Activated B cell treated with CpG ODN at 0.5 μM for 24 hours (primary cell): ENCODE results near the gene EGFLAM. TPM values are rescaled to one million over a fixed set of nuclear protein-coding genes. Genes with fewer than 3 reads are reported as not detected.

Source experiments
- ATAC-seq: fragments of 200-7000 bp; cut with Tn5 transposase; one replicate; pipeline ENCODE4 v1.10.0; 2021; ENCODE audit warnings: low read depth, mild to moderate bottlenecking, moderate library complexity
- CTCF ChIA-PET: fragments of 350-600 bp; sonication (Branson Sonifier 250); formaldehyde crosslinking; loops from one replicate; lab custom pipeline; 2021; ENCODE audit warnings: antibody characterized with exemption; lab: Charles Lee
- POLR2A ChIA-PET: fragments of 350-600 bp; sonication (Branson Sonifier 250); formaldehyde crosslinking; loops from one replicate; lab custom pipeline; 2021; ENCODE audit warnings: antibody characterized with exemption; lab: Charles Lee
- DNase-seq: peaks from one replicate; pipeline ENCODE4 v3.0.0; 2022
- H3K27ac Mint-ChIP-seq: one replicate; pipeline ENCODE4 v1.8.0; 2020; ENCODE audit warnings: mixed read lengths
- H3K27me3 Mint-ChIP-seq: one replicate; pipeline ENCODE4 v1.8.0; 2021; ENCODE audit warnings: mixed read lengths
- H3K36me3 Mint-ChIP-seq: one replicate; pipeline ENCODE4 v1.8.0; 2021; ENCODE audit warnings: low read depth, mixed read lengths
- H3K4me1 Mint-ChIP-seq: one replicate; pipeline ENCODE4 v1.8.0; 2021; ENCODE audit warnings: mixed read lengths
- H3K4me3 Mint-ChIP-seq: one replicate; pipeline ENCODE4 v1.8.0; 2020; ENCODE audit warnings: mild to moderate bottlenecking, mixed read lengths
- H3K9me3 Mint-ChIP-seq: one replicate; pipeline ENCODE4 v1.8.0; 2020; ENCODE audit warnings: mixed read lengths
- intact Hi-C: fragments of 100-400 bp; cut with micrococcal nuclease; formaldehyde crosslinking; loops from one replicate; pipeline ENCODE4 v1.15.1; 2024
- total RNA-seq: library from RNA; stranded (reverse); gene quantifications from 2 replicates; pipeline ENCODE4 v1.2.3, GENCODE V29; 2022
- TF ChIP-seq, protein P1 (sequence below): fragments of 200-600 bp; IDR thresholded peaks from one replicate; pipeline ENCODE4 v1.8.0; 2022; ENCODE audit warnings: antibody characterized with exemption, mild to moderate bottlenecking

EGFLAM gene
- total RNA-seq, 1 donor from 2014 or later, result not detected

DNA sequence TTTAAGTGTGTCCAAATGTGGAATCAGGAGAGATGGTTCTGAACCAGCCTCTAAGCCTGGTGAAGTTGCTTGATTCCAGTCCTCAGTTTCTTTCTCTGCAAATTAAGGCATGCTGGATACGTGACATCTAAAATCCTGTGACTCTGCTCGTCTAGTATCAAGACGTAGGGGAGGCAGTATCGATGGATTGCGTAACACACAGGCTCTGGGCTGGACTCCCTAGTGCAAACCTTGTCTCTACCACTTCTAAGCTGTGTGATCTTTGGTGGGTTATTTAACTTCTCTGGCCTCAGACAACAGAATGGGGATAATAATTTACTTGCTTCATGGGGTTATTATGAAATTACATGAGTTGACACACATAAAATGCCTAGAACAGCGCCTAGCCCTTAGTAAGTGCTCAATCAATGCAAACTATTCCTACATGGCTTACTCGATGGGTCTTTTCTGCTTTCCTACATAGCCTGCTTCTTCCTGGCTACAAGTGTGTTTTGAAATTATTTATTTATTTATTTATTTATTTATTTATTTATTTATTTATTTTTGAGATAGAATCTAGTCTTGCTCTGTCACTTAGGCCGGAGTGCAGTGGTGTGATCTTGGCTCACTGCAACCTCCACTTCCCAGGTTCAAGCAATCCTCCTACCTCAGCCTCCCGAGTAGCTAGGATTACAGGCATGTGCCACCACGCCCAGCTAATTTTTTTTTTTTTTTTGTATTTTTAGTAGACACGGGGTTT lies 102.1 kb downstream of the EGFLAM start:
- Mint-ChIP-seq H3K4me1 (no peaks in the 10 kb centered on the region), H3K36me3 (no peaks in the 10 kb centered on the region), H3K4me3 (no peak overlapping the region), H3K9me3 (no peaks in the 10 kb centered on the region), H3K27me3 (no peaks in the 10 kb centered on the region), H3K27ac (no peak overlapping the region)
- intact Hi-C loops, result no loop called here
- ATAC-seq, result no peak
- ChIA-PET POLR2A (no interaction called here), CTCF (no interaction called here)
- DNase-seq, result no peak
- TF ChIP-seq, protein P1, sequence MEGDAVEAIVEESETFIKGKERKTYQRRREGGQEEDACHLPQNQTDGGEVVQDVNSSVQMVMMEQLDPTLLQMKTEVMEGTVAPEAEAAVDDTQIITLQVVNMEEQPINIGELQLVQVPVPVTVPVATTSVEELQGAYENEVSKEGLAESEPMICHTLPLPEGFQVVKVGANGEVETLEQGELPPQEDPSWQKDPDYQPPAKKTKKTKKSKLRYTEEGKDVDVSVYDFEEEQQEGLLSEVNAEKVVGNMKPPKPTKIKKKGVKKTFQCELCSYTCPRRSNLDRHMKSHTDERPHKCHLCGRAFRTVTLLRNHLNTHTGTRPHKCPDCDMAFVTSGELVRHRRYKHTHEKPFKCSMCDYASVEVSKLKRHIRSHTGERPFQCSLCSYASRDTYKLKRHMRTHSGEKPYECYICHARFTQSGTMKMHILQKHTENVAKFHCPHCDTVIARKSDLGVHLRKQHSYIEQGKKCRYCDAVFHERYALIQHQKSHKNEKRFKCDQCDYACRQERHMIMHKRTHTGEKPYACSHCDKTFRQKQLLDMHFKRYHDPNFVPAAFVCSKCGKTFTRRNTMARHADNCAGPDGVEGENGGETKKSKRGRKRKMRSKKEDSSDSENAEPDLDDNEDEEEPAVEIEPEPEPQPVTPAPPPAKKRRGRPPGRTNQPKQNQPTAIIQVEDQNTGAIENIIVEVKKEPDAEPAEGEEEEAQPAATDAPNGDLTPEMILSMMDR, result no peak

DNA sequence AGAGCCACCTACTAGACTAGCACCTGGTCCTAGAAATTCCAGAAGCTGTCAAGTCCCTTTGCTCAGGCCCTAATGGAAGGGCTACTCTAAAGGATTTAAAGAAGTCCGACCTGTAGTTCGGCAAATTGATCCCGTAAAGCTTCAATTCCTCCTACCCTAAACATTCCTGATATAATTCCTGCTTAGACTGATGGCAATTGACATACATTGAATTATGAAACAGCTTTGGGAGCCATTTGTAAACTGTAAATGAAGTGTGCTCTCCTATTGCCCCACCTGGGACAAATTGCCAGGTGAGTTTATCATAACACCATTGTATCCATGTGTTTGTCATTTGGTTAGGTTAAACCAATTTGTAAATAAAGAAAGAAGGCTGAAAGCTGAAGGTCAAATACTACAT lies 104.4 kb downstream of the EGFLAM start:
- ATAC-seq, result no peak
- Mint-ChIP-seq H3K27me3 (peaks cover 3% of the 10 kb centered on the region), H3K4me3 (no peak overlapping the region), H3K36me3 (no peaks in the 10 kb centered on the region), H3K4me1 (no peaks in the 10 kb centered on the region), H3K9me3 (no peaks in the 10 kb centered on the region), H3K27ac (no peak overlapping the region)
- no peak for DNase-seq
- TF ChIP-seq, protein P1, result no peak
- intact Hi-C loops, result no loop called here
- ChIA-PET CTCF (interaction anchor here (1.5 kb wide), 1 partner anchor 20 kb away, joined by 4 read pairs; no protein-coding TSS in a partner anchor), POLR2A (no interaction called here)

DNA sequence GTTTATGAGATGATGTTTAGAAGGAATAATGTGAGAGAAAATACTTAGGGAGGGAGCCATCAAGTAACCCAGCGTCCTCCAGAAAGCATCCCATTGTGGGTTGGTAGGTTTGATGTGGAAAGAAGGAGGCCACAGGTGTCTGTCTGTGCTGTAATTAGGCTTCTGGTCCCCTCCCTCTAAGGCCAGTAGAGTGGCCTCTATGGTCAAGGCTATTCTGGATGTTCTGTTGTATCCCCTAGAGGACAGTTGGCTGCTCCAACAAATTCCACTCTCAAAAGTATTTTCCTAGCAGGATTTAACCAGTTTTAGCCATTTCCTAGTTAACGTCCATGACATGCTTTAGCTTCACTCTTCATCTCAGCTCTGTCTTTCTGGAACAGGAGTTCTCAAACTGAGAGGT lies 106.5 kb downstream of the EGFLAM start:
- ChIA-PET CTCF (no interaction called here), POLR2A (no interaction called here)
- H3K4me3 Mint-ChIP-seq, result no peak overlapping the region
- peaks cover 3% of the 10 kb centered on the region for H3K27me3 Mint-ChIP-seq
- intact Hi-C loops, result no loop called here
- H3K36me3 Mint-ChIP-seq, result no peaks in the 10 kb centered on the region
- H3K9me3 Mint-ChIP-seq, result no peaks in the 10 kb centered on the region
- no peak overlapping the region for H3K27ac Mint-ChIP-seq
- H3K4me1 Mint-ChIP-seq, result no peaks in the 10 kb centered on the region
- TF ChIP-seq, protein P1, result no peak
- ATAC-seq (no peak), DNase-seq (no peak)

DNA sequence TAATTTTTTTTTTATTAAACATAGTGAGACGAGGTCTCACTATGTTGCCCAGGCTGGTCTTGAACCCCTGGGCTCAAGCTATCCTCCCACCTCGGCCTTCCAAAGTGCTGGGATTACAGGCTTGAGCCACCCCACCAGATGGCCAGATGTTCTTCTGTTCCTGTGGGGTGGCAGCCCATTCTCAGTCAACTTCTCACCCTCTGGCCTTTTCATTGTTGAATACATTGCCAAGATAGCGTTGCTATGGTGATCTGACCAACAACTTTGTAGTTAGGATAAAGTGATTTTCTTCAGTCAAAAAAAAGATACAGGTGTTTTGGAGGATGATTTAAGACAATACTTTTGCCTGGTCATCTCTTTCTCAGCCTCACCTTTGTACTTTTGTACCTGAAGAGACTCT lies 109.1 kb downstream of the EGFLAM start:
- TF ChIP-seq, protein P1, result no peak
- no peaks in the 10 kb centered on the region for H3K4me1 Mint-ChIP-seq
- no peak overlapping the region for H3K27ac Mint-ChIP-seq
- DNase-seq (no peak), ATAC-seq (no peak)
- H3K4me3 Mint-ChIP-seq, result no peak overlapping the region
- POLR2A ChIA-PET, result no interaction called here
- H3K27me3 Mint-ChIP-seq, result peaks cover 5% of the 10 kb centered on the region
- intact Hi-C loops, result no loop called here
- no peaks in the 10 kb centered on the region for H3K36me3 Mint-ChIP-seq
- CTCF ChIA-PET, result no interaction called here
- H3K9me3 Mint-ChIP-seq, result no peaks in the 10 kb centered on the region

DNA sequence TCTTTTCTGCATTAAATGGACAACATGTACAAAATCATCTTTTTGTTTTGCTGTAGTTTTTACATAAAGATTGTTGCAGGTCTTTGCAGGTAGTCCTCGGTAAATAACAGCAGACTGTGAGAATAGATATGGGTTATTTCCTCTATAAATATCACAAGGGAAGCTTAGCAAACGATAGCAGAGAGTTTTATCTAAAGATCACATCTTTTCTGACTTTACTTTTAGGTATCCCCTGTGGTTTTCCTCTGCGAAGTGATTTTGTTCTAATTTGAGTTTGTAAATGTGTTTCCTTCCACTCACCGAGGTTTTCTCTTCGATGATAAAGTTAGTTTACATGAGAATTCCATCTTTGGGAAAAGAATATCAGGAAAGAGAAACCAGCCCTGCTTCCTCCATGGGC lies 109.6 kb downstream of the EGFLAM start:
- CTCF ChIA-PET, result no interaction called here
- H3K27ac Mint-ChIP-seq, result no peak overlapping the region
- no peak for ATAC-seq
- H3K4me3 Mint-ChIP-seq, result no peak overlapping the region
- H3K36me3 Mint-ChIP-seq, result no peaks in the 10 kb centered on the region
- peaks cover 5% of the 10 kb centered on the region for H3K27me3 Mint-ChIP-seq
- no peaks in the 10 kb centered on the region for H3K4me1 Mint-ChIP-seq
- POLR2A ChIA-PET, result no interaction called here
- no peaks in the 10 kb centered on the region for H3K9me3 Mint-ChIP-seq
- intact Hi-C loops, result no loop called here
- TF ChIP-seq, protein P1, result no peak
- DNase-seq, result no peak
